ENCODE results near the gene PBX4. TPM values are rescaled to one million over a fixed set of nuclear protein-coding genes. Genes with fewer than 3 reads are reported as not detected.

The PBX4 gene
- total and polyA plus RNA-seq, 8 donors: 2.0 to 60.7 (median 4.9) TPM; not detected in 1

DNA sequence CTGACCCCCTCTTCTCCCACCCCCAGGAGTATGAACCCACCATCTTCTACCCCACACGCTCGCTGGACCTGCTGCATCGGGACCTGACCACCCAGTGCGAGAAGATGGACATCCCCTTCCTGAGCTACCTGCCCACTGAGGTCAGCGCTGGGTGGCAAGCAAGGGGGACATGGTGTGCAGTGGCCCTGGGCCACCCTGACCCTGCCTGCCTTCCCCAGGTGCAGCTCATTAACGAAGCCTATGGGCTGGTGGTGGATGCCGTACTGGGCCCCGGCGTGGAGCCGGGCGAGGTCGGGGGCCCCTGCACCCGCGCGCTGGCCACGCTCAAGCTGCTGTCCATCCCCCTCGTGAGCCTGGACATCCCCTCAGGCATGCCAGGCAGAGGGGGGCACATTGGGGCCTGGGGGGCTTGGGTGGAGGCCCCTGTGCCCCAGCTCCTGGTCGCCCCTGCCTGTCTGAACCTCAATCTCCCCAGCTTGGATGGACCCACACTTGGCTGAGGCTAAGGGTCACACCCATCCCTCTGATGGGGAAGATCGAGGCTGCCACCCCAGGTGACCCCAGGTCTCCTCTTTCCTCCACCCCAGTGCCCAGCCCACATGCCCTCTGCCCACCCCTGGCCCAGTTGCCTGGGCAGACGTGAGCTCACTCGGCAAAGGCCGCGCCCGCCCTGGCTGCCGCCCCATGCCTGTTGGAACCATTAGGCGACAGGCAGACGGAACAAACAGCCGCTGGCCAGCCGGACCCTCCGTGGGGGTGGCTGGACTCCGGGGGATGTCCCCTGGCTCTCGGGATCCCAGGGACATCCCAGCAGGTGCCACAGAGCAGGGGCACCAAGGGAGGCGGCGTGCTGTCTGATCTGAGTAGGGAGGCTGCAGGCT, 82.9 kb downstream of the PBX4 start:
- DNase-seq: no peak
- Histone ChIP-seq H3K27ac (no peak overlapping the region), H3K27me3 (peaks cover 8 to 48% (median 37%) of the 10 kb centered on the region in 3 donors), H3K9me3 (peaks cover 0 to 7% (median 0%) of the 10 kb centered on the region in 4 donors), H3K4me1 (peaks cover 16 to 41% (median 38%) of the 10 kb centered on the region in 4 donors), H3K36me3 (peaks cover 0 to 6% (median 2%) of the 10 kb centered on the region in 4 donors), H3K4me3 (no peak overlapping the region)
- WGBS, 5 donors: 77 to 96% (median 84%) methylated on average over 18 to 34 of the region's 34 CpGs
- TF ChIP-seq POLR2AphosphoS5 (IDR thresholded peaks at IDR 0.05) (no peak), EP300 (IDR thresholded peaks at IDR 0.05) (no peak), POLR2A (IDR thresholded peaks at IDR 0.05) (no peak)
- TF ChIP-seq, protein P1, sequence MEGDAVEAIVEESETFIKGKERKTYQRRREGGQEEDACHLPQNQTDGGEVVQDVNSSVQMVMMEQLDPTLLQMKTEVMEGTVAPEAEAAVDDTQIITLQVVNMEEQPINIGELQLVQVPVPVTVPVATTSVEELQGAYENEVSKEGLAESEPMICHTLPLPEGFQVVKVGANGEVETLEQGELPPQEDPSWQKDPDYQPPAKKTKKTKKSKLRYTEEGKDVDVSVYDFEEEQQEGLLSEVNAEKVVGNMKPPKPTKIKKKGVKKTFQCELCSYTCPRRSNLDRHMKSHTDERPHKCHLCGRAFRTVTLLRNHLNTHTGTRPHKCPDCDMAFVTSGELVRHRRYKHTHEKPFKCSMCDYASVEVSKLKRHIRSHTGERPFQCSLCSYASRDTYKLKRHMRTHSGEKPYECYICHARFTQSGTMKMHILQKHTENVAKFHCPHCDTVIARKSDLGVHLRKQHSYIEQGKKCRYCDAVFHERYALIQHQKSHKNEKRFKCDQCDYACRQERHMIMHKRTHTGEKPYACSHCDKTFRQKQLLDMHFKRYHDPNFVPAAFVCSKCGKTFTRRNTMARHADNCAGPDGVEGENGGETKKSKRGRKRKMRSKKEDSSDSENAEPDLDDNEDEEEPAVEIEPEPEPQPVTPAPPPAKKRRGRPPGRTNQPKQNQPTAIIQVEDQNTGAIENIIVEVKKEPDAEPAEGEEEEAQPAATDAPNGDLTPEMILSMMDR (IDR thresholded peaks at IDR 0.05): no peak
- intact Hi-C loops (cut with DNase I; ENCODE audit: low total_unique reads): loop anchor here (5.0 to 10.0 kb wide), 2 partner anchors 107 to 419 kb away; partner anchors contain the start of gene GMIP

DNA sequence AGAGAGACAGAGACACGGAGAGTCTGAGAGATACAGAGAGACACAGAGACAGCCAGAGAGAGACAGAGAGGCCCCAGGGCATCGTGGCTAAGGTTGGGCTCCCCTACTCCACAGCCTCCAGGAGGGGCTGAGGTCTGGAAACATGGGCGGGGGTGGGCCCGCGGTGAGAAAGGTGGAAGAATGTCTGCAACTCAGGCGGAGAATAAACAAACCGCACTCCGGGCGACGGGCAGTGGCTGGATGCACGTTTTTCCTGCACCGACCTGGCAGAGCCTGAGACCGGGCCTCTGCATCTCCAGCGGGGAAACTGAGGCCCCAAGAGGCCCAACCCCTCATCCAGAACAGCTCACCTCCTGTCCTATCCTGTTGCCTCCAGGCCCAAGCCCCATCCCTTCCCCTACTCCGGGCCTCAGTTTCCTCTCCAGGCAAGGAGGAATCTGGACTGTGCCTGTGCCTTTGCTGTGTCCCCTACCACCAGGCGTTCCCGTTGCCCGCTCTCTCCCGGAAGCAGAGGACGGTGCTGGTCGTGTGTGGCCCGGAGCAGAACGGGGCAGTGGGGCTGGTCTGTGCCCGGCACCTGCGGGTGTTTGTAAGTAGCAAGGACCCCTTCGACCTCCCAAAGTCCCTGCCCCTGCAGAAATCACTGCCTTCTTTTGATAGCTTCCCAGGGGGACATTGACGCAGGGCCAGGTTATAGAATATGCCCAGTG, 83.8 kb downstream of the PBX4 start:
- Histone ChIP-seq H3K9me3 (no peaks in the 10 kb centered on the region), H3K4me1 (peaks cover 10 to 33% (median 31%) of the 10 kb centered on the region in 4 donors), H3K36me3 (peaks cover 0 to 6% (median 4%) of the 10 kb centered on the region in 4 donors), H3K27me3 (peaks cover 0 to 40% (median 28%) of the 10 kb centered on the region in 3 donors), H3K27ac (no peak overlapping the region), H3K4me3 (no peak overlapping the region)
- intact Hi-C loops (cut with DNase I; ENCODE audit: low total_unique reads): loop anchor here (5.0 to 10.0 kb wide), 2 partner anchors 108 to 420 kb away; partner anchors contain the start of gene GMIP
- DNase-seq: no peak
- TF ChIP-seq, protein P1 (IDR thresholded peaks at IDR 0.05): no peak
- no peak for TF ChIP-seq POLR2AphosphoS5 (IDR thresholded peaks at IDR 0.05)
- TF ChIP-seq POLR2A (IDR thresholded peaks at IDR 0.05): no peak
- TF ChIP-seq EP300 (IDR thresholded peaks at IDR 0.05): no peak
- 53 to 69% (median 62%) methylated on average over 15 to 27 of the region's 27 CpGs for WGBS, 5 donors

DNA sequence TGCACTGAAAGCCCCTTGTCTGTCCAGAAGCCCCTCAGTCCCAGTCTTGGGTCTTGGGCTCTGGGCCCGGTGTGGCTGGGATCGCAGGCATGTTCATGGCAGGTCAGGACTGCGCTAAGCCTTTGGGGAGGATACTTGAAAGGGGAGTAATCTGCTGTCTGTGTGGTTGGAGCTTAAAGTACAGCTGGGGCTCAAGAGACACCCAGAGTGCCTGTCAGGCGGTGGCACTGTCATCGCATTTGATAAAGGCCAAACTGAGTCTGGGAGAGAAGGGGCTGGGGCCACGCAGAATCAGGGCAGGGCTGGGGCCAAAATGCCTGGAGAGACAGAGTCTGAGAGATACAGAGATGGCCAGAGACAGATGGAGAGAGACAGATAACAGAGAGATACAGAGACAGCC, 84.6 kb downstream of the PBX4 start:
- intact Hi-C loops (cut with DNase I; ENCODE audit: low total_unique reads): loop anchor here (10.0 kb wide), 1 partner anchor 421 kb away; no protein-coding TSS in a partner anchor
- peaks cover 0 to 14% (median 12%) of the 10 kb centered on the region in 4 donors for H3K36me3 ChIP-seq
- 87 to 92% (median 89%) methylated on average over 6 of the region's 6 CpGs for WGBS, 5 donors
- DNase-seq: no peak
- TF ChIP-seq POLR2AphosphoS5 (IDR thresholded peaks at IDR 0.05) (no peak), EP300 (IDR thresholded peaks at IDR 0.05) (no peak), POLR2A (IDR thresholded peaks at IDR 0.05) (no peak)
- TF ChIP-seq, protein P1 (IDR thresholded peaks at IDR 0.05): no peak
- H3K4me1 ChIP-seq: peaks cover 9 to 38% (median 30%) of the 10 kb centered on the region in 4 donors
- H3K27ac ChIP-seq: no peak overlapping the region
- H3K4me3 ChIP-seq: no peak overlapping the region
- no peaks in the 10 kb centered on the region for H3K9me3 ChIP-seq
- H3K27me3 ChIP-seq: peaks cover 0 to 31% (median 20%) of the 10 kb centered on the region in 3 donors

Data from stomach (tissue), 9 donors.